Activated naive CD8-positive, alpha-beta T cell treated with anti-CD3 and anti-CD28 coated beads, Interleukin-2, amount 10 ng/mL, durations not matched to agents 7 days and 5 days (primary cell): ENCODE data around the gene PPP6R2. TPM values are rescaled to one million over a fixed set of nuclear protein-coding genes. Genes with fewer than 3 reads are reported as not detected.

Experiments
- ATAC-seq: fragments of 150-1000 bp; cut with Tn5 transposase; one replicate; pipeline ENCODE4 v1.10.0; 2021; ENCODE audit warnings: low read depth, moderate library complexity
- POLR2A ChIA-PET: fragments of 350-600 bp; sonication (Branson Sonifier 250); formaldehyde crosslinking; loops from one replicate; lab custom pipeline; 2021; ENCODE audit warnings: antibody characterized with exemption; lab: Charles Lee
- DNase-seq: peaks from one replicate; pipeline ENCODE4 v3.0.0; 2021
- H3K27ac Mint-ChIP-seq: one replicate; pipeline ENCODE4 v1.8.0; 2022; ENCODE audit warnings: mild to moderate bottlenecking, mixed read lengths
- H3K27me3 Mint-ChIP-seq: one replicate; pipeline ENCODE4 v1.8.0; 2022; ENCODE audit warnings: mild to moderate bottlenecking, moderate library complexity, mixed read lengths
- H3K36me3 Mint-ChIP-seq: one replicate; pipeline ENCODE4 v1.8.0; 2021; ENCODE audit warnings: mild to moderate bottlenecking, mixed read lengths
- H3K4me1 Mint-ChIP-seq: one replicate; pipeline ENCODE4 v1.8.0; 2021; ENCODE audit warnings: mixed read lengths
- H3K4me3 Mint-ChIP-seq: one replicate; pipeline ENCODE4 v1.8.0; 2022; ENCODE audit warnings: mild to moderate bottlenecking, moderate library complexity, mixed read lengths
- H3K9me3 Mint-ChIP-seq: one replicate; pipeline ENCODE4 v1.8.0; 2021; ENCODE audit warnings: mixed read lengths
- total RNA-seq, 2 experiments: library from RNA; stranded (reverse); gene quantifications; one replicate each; pipeline ENCODE4 v1.2.3, GENCODE V29; 2021

PPP6R2 gene
- total RNA-seq, 2 experiments from 2014 or later, result 81.6 to 86.8 TPM

- DNase-seq (no peak), ATAC-seq (no peak)
- no peak overlapping the region for H3K4me3 Mint-ChIP-seq
- peaks cover 7% of the 10 kb centered on the region for H3K4me1 Mint-ChIP-seq
- POLR2A ChIA-PET, result interaction anchor here (0.6 to 2.5 kb wide), 2 partner anchors 15 to 73 kb away, joined by 5 to 13 read pairs; no protein-coding TSS in a partner anchor
- no peaks in the 10 kb centered on the region for H3K9me3 Mint-ChIP-seq
- no peak overlapping the region for H3K27ac Mint-ChIP-seq
- H3K27me3 Mint-ChIP-seq, result no peaks in the 10 kb centered on the region
- H3K36me3 Mint-ChIP-seq, result peaks cover 9% of the 10 kb centered on the region
Measured at GRCh38 chr22:50454556-50455075, 111.5 kb downstream of the PPP6R2 start.

- peaks cover 8% of the 10 kb centered on the region for H3K36me3 Mint-ChIP-seq
- H3K27ac Mint-ChIP-seq, result no peak overlapping the region
- ATAC-seq (no peak), DNase-seq (no peak)
- H3K4me3 Mint-ChIP-seq, result no peak overlapping the region
- H3K27me3 Mint-ChIP-seq, result no peaks in the 10 kb centered on the region
- H3K9me3 Mint-ChIP-seq, result no peaks in the 10 kb centered on the region
- H3K4me1 Mint-ChIP-seq, result peaks cover 4% of the 10 kb centered on the region
- POLR2A ChIA-PET, result interaction anchor here (0.6 to 2.5 kb wide), 2 partner anchors 14 to 72 kb away, joined by 5 to 13 read pairs; no protein-coding TSS in a partner anchor
Measured at GRCh38 chr22:50455201-50455600, 112.1 kb downstream of the PPP6R2 start.

- DNase-seq (no peak), ATAC-seq (no peak)
- Mint-ChIP-seq H3K36me3 (peaks cover 6% of the 10 kb centered on the region), H3K9me3 (no peaks in the 10 kb centered on the region), H3K4me1 (peaks cover 1% of the 10 kb centered on the region), H3K4me3 (no peak overlapping the region), H3K27ac (no peak overlapping the region), H3K27me3 (no peaks in the 10 kb centered on the region)
- POLR2A ChIA-PET, result interaction anchor here (1.1 to 2.5 kb wide), 2 partner anchors 13 to 29 kb away, joined by 3 to 13 read pairs; no protein-coding TSS in a partner anchor
Measured at GRCh38 chr22:50456026-50456425, 112.9 kb downstream of the PPP6R2 start.

- H3K4me1 Mint-ChIP-seq, result peaks cover 1% of the 10 kb centered on the region
- peak overlapping the region; percentile 45 for H3K27ac Mint-ChIP-seq
- DNase-seq, result no peak
- no peaks in the 10 kb centered on the region for H3K9me3 Mint-ChIP-seq
- POLR2A ChIA-PET, result interaction anchor here (0.5 to 2.5 kb wide), 4 partner anchors 12 to 36 kb away, joined by 3 to 13 read pairs (median 4); no protein-coding TSS in a partner anchor
- ATAC-seq, result peak; percentile 41
- H3K36me3 Mint-ChIP-seq, result peaks cover 6% of the 10 kb centered on the region
- H3K4me3 Mint-ChIP-seq, result no peak overlapping the region
- H3K27me3 Mint-ChIP-seq, result no peaks in the 10 kb centered on the region
Measured at GRCh38 chr22:50456466-50457234, 113.5 kb downstream of the PPP6R2 start.

GRCh38 chr22:50459016-50459415 lies 115.9 kb downstream of the PPP6R2 start:
- Mint-ChIP-seq H3K27ac (no peak overlapping the region), H3K4me1 (no peaks in the 10 kb centered on the region), H3K9me3 (no peaks in the 10 kb centered on the region), H3K4me3 (no peak overlapping the region), H3K27me3 (no peaks in the 10 kb centered on the region), H3K36me3 (peaks cover 10% of the 10 kb centered on the region)
- POLR2A ChIA-PET, result no interaction called here
- no peak for ATAC-seq
- DNase-seq, result no peak

- H3K27me3 Mint-ChIP-seq, result no peaks in the 10 kb centered on the region
- POLR2A ChIA-PET, result no interaction called here
- DNase-seq (no peak), ATAC-seq (no peak)
- no peak overlapping the region for H3K4me3 Mint-ChIP-seq
- H3K36me3 Mint-ChIP-seq, result peaks cover 13% of the 10 kb centered on the region
- no peak overlapping the region for H3K27ac Mint-ChIP-seq
- no peaks in the 10 kb centered on the region for H3K4me1 Mint-ChIP-seq
- no peaks in the 10 kb centered on the region for H3K9me3 Mint-ChIP-seq
Measured at GRCh38 chr22:50459496-50460140, 116.5 kb downstream of the PPP6R2 start.

- Mint-ChIP-seq H3K4me1 (no peaks in the 10 kb centered on the region), H3K9me3 (no peaks in the 10 kb centered on the region), H3K27me3 (no peaks in the 10 kb centered on the region), H3K36me3 (peaks cover 11% of the 10 kb centered on the region), H3K27ac (no peak overlapping the region), H3K4me3 (no peak overlapping the region)
- no peak for DNase-seq
- POLR2A ChIA-PET, result no interaction called here
- no peak for ATAC-seq
Measured at GRCh38 chr22:50460938-50461337, 117.8 kb downstream of the PPP6R2 start.

GRCh38 chr22:50461536-50461935 lies 118.4 kb downstream of the PPP6R2 start:
- Mint-ChIP-seq H3K27me3 (no peaks in the 10 kb centered on the region), H3K4me1 (peaks cover 2% of the 10 kb centered on the region), H3K9me3 (no peaks in the 10 kb centered on the region), H3K4me3 (no peak overlapping the region), H3K36me3 (peaks cover 15% of the 10 kb centered on the region), H3K27ac (no peak overlapping the region)
- ATAC-seq (no peak), DNase-seq (no peak)
- POLR2A ChIA-PET, result no interaction called here

- Mint-ChIP-seq H3K27ac (no peak overlapping the region), H3K9me3 (no peaks in the 10 kb centered on the region), H3K4me1 (peaks cover 7% of the 10 kb centered on the region), H3K36me3 (peaks cover 20% of the 10 kb centered on the region), H3K4me3 (no peak overlapping the region), H3K27me3 (no peaks in the 10 kb centered on the region)
- POLR2A ChIA-PET, result no interaction called here
- DNase-seq, result no peak
- ATAC-seq, result no peak
Measured at GRCh38 chr22:50461979-50462540, 118.9 kb downstream of the PPP6R2 start.

- POLR2A ChIA-PET, result interaction anchor here (1.0 kb wide), 1 partner anchor 18 kb away, joined by 3 read pairs; no protein-coding TSS in a partner anchor
- Mint-ChIP-seq H3K4me3 (no peak overlapping the region), H3K9me3 (no peaks in the 10 kb centered on the region), H3K27me3 (no peaks in the 10 kb centered on the region), H3K36me3 (peaks cover 19% of the 10 kb centered on the region), H3K27ac (no peak overlapping the region), H3K4me1 (peaks cover 9% of the 10 kb centered on the region)
- no peak for ATAC-seq
- DNase-seq, result no peak
Measured at GRCh38 chr22:50463188-50463900, 120.2 kb downstream of the PPP6R2 start.

- Mint-ChIP-seq H3K27me3 (no peaks in the 10 kb centered on the region), H3K4me1 (peaks cover 16% of the 10 kb centered on the region), H3K9me3 (no peaks in the 10 kb centered on the region), H3K36me3 (peaks cover 18% of the 10 kb centered on the region), H3K4me3 (no peak overlapping the region), H3K27ac (no peak overlapping the region)
- ATAC-seq, result no peak
- DNase-seq, result no peak
- POLR2A ChIA-PET, result interaction anchor here (1.6 to 2.0 kb wide), 2 partner anchors 9 to 61 kb away, joined by 4 read pairs; partner anchors contain the start of gene SCO2
Measured at GRCh38 chr22:50464451-50464850, 121.3 kb downstream of the PPP6R2 start.

GRCh38 chr22:50465066-50465930 lies 122.2 kb downstream of the PPP6R2 start:
- Mint-ChIP-seq H3K27ac (no peak overlapping the region), H3K27me3 (no peaks in the 10 kb centered on the region)
- POLR2A ChIA-PET, result interaction anchor here (0.6 to 2.0 kb wide), 3 partner anchors 8 to 65 kb away, joined by 3 to 4 read pairs (median 4); partner anchors contain the start of genes SCO2 and TYMP

More at GRCh38 chr22:50465066-50465930, 122.2 kb downstream of the PPP6R2 start:
- Mint-ChIP-seq H3K4me1 (peaks cover 19% of the 10 kb centered on the region), H3K9me3 (no peaks in the 10 kb centered on the region), H3K36me3 (peaks cover 18% of the 10 kb centered on the region), H3K4me3 (no peak overlapping the region)
- no peak for DNase-seq
- no peak for ATAC-seq
